Testis (tissue), 3 donors: ENCODE data around the gene MIER2. TPM values are rescaled to one million over a fixed set of nuclear protein-coding genes. Genes with fewer than 3 reads are reported as not detected.

ENCODE experiments used
- DNase-seq: peaks from one replicate; pipeline ENCODE4 v3.0.0-alpha.2; 2019
- H3K27ac ChIP-seq, 2 donors: fragments of 200-600 bp; sonication (generic); one replicate each; pipeline ENCODE4 v1.5.1; 2019
- H3K27me3 ChIP-seq: fragments of 200-600 bp; sonication (generic); one replicate; pipeline ENCODE4 v1.5.1; 2019
- H3K36me3 ChIP-seq: fragments of 200-600 bp; sonication (generic); one replicate; pipeline ENCODE4 v1.5.1; 2017; ENCODE audit warnings: low read depth; ENCODE audit errors: missing control alignments
- H3K4me1 ChIP-seq: fragments of 200-600 bp; sonication (generic); one replicate; pipeline ENCODE4 v1.5.1; 2019
- H3K4me3 ChIP-seq, 2 donors: fragments of 200-600 bp; sonication (generic); one replicate each; pipeline ENCODE4 v1.5.1; 2017 to 2019
- H3K9me3 ChIP-seq: fragments of 200-600 bp; sonication (generic); one replicate; pipeline ENCODE4 v1.5.1; 2017
- POLR2A ChIP-seq: fragments of 450-650 bp; IDR thresholded peaks from one replicate; pipeline ENCODE4 v1.6.1; 2017; ENCODE audit warnings: antibody characterized with exemption, mild to moderate bottlenecking, moderate library complexity
- WGBS, 2 donors: methylation state at CpG; one replicate each; pipeline ENCODE4 v1.1.5; 2018; 5-methylcytosine and 5-hydroxymethylcytosine counted together
- intact Hi-C: fragments of 100-400 bp; cut with DNase I; formaldehyde crosslinking; loops from one replicate; pipeline ENCODE4 v1.15.1; 2023; ENCODE audit warnings: low total_unique reads
- polyA plus RNA-seq: library from polyadenylated mRNA; stranded (reverse); fragments of 350-450 nt; fragmentation: Illumina TruSeq; extraction: RNeasy Lipid Tissue Mini Kit (QIAGEN cat#74804); gene quantifications from one replicate; pipeline ENCODE4 v1.2.3, GENCODE V29; 2014; ENCODE audit warnings: low read depth, low replicate concordance; ENCODE audit not compliant: insufficient read depth
- total RNA-seq, 2 donors: library from RNA; depleted of rRNA; stranded (reverse); fragments of >200 nt; gene quantifications; one replicate each; pipeline ENCODE4 v1.2.3, GENCODE V29; 2016
- TF ChIP-seq, protein P1 (sequence below), 3 experiments: fragments of 450-650 bp in 2 of 3; fragments of 200-600 bp in 1 of 3; sonication (generic) in 1 of 3; IDR thresholded peaks; one replicate each; pipeline ENCODE4 v1.5.1; 2016 to 2019; ENCODE audit warnings: antibody characterized with exemption in 3 of 3, mild to moderate bottlenecking in 2 of 3, moderate library complexity in 1 of 3

Gene MIER2
- total and polyA plus RNA-seq, 3 donors from 2014 or later, result 47.6 to 64.0 (median 54.6) TPM

DNA sequence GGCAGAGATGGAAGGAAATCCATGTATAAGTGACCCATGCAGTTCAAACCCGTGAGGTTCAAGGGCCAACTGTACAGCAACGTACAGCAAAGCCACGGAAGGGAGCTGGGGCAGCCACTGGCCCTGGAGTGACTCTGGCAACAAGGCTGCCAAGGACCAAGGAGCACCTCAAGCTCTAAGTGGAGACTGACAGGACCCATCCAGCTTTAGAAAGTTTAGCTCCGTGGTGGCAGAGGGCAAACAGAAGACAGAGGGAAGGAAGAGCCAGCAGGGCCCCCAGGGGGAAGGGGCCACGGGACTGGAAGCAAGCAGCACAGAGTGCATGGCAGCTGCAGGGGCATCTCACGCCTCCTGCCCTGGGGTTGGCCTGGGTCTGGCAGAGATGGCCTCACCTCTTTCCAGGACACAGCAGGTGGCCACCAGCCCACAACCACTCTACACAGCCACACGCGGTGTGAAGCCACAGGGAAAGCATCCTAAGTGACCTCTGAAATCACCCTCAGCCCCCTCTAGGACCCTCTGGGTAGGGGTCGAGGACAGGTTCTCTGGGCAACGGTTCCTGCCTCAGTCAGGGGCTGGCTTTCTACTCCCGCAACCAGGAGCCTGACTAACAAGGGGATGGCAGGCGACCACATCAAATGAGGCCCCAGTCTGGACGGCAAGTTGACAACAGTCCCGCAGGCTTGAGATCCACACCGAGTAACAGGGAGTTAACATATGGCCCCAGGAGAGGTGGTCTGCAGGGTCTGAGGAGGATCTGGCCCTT is 3.8 kb downstream of the MIER2 start:
- whole genome bisulfite sequencing, 2 donors, result 87 to 94% methylated on average over 11 to 15 of the region's 15 CpGs
- intact Hi-C loops, result no loop called here
- H3K27ac ChIP-seq, result no peak overlapping the region
- H3K4me1 ChIP-seq, result peaks cover 19% of the 10 kb centered on the region
- H3K9me3 ChIP-seq, result no peaks in the 10 kb centered on the region
- no peak overlapping the region for H3K4me3 ChIP-seq
- no peaks in the 10 kb centered on the region for H3K36me3 ChIP-seq
- TF ChIP-seq, protein P1, sequence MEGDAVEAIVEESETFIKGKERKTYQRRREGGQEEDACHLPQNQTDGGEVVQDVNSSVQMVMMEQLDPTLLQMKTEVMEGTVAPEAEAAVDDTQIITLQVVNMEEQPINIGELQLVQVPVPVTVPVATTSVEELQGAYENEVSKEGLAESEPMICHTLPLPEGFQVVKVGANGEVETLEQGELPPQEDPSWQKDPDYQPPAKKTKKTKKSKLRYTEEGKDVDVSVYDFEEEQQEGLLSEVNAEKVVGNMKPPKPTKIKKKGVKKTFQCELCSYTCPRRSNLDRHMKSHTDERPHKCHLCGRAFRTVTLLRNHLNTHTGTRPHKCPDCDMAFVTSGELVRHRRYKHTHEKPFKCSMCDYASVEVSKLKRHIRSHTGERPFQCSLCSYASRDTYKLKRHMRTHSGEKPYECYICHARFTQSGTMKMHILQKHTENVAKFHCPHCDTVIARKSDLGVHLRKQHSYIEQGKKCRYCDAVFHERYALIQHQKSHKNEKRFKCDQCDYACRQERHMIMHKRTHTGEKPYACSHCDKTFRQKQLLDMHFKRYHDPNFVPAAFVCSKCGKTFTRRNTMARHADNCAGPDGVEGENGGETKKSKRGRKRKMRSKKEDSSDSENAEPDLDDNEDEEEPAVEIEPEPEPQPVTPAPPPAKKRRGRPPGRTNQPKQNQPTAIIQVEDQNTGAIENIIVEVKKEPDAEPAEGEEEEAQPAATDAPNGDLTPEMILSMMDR (IDR thresholded peaks at IDR 0.05), result no peak
- TF ChIP-seq POLR2A, result no peak
- no peaks in the 10 kb centered on the region for H3K27me3 ChIP-seq
- DNase-seq, result no peak

DNA sequence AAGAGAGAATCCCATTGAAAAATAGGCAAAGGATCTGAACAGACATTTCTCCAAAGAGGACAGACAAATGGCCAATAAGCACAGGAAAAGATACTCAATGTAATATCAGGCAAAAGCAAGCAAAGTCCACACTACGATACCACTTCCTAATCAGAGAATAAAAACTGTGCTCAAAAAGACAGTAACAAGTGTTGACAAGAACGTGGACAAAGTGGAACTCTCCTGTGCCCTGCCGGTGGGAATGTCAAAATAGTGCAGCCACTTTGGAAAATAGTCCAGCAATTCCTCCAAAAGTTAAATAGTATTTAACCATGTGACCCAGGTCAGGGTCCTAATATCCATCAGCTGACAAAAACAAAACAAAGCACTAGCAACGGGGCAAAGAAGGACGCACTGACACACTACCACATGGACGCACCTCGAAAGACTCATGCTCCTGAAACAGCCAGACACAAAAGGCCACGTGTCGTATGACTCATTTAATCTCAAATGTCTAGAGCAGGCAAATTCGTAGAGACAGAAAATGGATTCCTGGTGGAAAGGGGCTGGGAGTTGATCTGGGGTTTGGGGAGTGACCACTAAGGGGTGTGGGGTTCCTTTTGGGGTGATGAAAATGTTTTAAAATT is 5.2 kb downstream of the MIER2 start:
- H3K27me3 ChIP-seq, result no peaks in the 10 kb centered on the region
- intact Hi-C loops, result no loop called here
- TF ChIP-seq POLR2A, result no peak
- TF ChIP-seq, protein P1 (IDR thresholded peaks at IDR 0.05), result no peak
- H3K9me3 ChIP-seq, result no peaks in the 10 kb centered on the region
- WGBS, 2 donors, result 87 to 94% methylated on average over 10 of the region's 10 CpGs
- no peak overlapping the region for H3K27ac ChIP-seq
- H3K4me1 ChIP-seq, result peaks cover 21% of the 10 kb centered on the region
- no peaks in the 10 kb centered on the region for H3K36me3 ChIP-seq
- H3K4me3 ChIP-seq, result no peak overlapping the region
- no peak for DNase-seq

DNA sequence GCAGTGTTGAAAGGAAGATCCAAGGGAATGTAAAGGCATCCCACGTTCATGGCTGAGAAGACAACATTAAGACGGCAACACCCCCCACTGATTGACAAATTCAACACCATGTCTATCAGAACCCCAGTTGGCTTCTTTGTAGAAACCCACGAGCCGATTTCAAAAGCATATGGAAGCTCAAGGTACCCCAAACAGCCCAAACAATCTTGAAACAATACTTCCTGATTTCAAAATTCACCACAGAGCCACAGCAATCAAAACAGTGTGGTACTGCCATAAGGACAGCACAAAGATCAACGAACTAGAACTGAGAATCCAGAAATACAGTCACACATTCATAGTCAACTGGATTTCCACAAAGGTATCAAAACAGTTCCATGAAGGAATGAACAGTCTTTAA is 6.2 kb downstream of the MIER2 start:
- DNase-seq, result no peak
- Histone ChIP-seq H3K9me3 (no peaks in the 10 kb centered on the region), H3K27ac (no peak overlapping the region), H3K36me3 (no peaks in the 10 kb centered on the region), H3K4me3 (no peak overlapping the region), H3K4me1 (peaks cover 20% of the 10 kb centered on the region), H3K27me3 (no peaks in the 10 kb centered on the region)
- intact Hi-C loops, result no loop called here
- TF ChIP-seq, protein P1 (IDR thresholded peaks at IDR 0.05), result no peak
- TF ChIP-seq POLR2A, result no peak
- 85 to 89% methylated on average over 5 of the region's 5 CpGs for WGBS, 2 donors

DNA sequence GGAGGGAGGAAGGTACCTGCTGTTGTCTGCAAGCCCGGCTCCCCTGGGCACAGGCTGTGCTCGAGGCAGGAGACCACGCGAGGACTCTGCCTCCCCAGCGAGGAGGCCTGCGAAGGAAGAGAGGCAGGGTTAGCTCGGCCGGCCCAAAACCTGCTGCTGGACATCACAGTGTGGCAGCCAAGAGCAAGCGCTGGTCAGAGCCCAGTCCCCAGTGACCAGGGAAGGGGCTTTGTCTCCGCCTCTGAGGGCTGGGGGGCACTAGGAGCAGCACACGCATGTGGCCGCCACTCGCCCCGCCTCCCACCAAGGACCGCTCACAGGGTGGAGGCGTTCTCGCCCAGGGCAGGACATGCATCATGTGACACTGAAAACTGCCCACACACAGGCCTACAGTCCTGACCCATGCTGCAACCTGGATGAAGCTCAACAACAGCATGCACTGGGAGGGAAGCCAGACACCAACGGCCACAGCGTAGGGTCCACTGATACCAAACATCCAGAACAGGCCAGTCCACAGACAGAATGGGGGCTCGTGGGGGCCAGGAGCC is 8.5 kb downstream of the MIER2 start:
- TF ChIP-seq, protein P1 (IDR thresholded peaks at IDR 0.05), result no peak
- TF ChIP-seq POLR2A, result no peak
- no peaks in the 10 kb centered on the region for H3K27me3 ChIP-seq
- peak; percentile 25 for DNase-seq
- peaks cover 4% of the 10 kb centered on the region for H3K4me1 ChIP-seq
- H3K36me3 ChIP-seq, result no peaks in the 10 kb centered on the region
- H3K4me3 ChIP-seq, result no peak overlapping the region
- intact Hi-C loops, result no loop called here
- H3K9me3 ChIP-seq, result no peaks in the 10 kb centered on the region
- 65 to 74% methylated on average over 16 to 20 of the region's 20 CpGs for WGBS, 2 donors
- no peak overlapping the region for H3K27ac ChIP-seq
